Loucy (cell line): ENCODE results near the gene FBXL14.

Experiments
- H2AFZ ChIP-seq: fragments of 200-600 bp; sonication (generic); 2 replicates; pipeline ENCODE4 v1.6.0; 2016; ENCODE audit warnings: antibody characterized with exemption, mild to moderate bottlenecking, low read length, moderate library complexity
- H3F3A ChIP-seq: fragments of 200-600 bp; 2 replicates; pipeline ENCODE4 v1.6.0; 2016; ENCODE audit warnings: antibody characterized with exemption, low read depth, mild to moderate bottlenecking
- H3K27me3 ChIP-seq: fragments of 200-600 bp; sonication (generic); 2 replicates; pipeline ENCODE4 v1.6.1; 2014; ENCODE audit warnings: low read length, mild to moderate bottlenecking; ENCODE audit not compliant: insufficient read depth, poor library complexity, severe bottlenecking
- H3K36me3 ChIP-seq: fragments of 200-600 bp; sonication (generic); 2 replicates; pipeline ENCODE4 v1.6.1; 2016; ENCODE audit warnings: low read length; ENCODE audit not compliant: insufficient read depth
- H3K4me1 ChIP-seq: fragments of 200-600 bp; sonication (generic); 2 replicates; pipeline ENCODE4 v1.5.1; 2014; ENCODE audit warnings: low read length, mild to moderate bottlenecking; ENCODE audit not compliant: insufficient read depth, poor library complexity, severe bottlenecking
- H3K4me2 ChIP-seq: fragments of 200-600 bp; sonication (generic); 2 replicates; pipeline ENCODE4 v1.6.0; 2014; ENCODE audit warnings: antibody characterized with exemption, low read length, low read depth, mild to moderate bottlenecking; ENCODE audit not compliant: poor library complexity, severe bottlenecking
- H3K4me3 ChIP-seq: fragments of 200-600 bp; sonication (generic); 2 replicates; pipeline ENCODE4 v1.5.1; 2014; ENCODE audit warnings: low read length, mild to moderate bottlenecking, mixed read lengths; ENCODE audit not compliant: poor library complexity, severe bottlenecking
- H3K79me2 ChIP-seq: fragments of 200-600 bp; sonication (generic); 2 replicates; pipeline ENCODE4 v1.6.1; 2014; ENCODE audit warnings: low read length; ENCODE audit not compliant: insufficient read depth
- H3K9ac ChIP-seq: fragments of 200-600 bp; sonication (generic); 2 replicates; pipeline ENCODE4 v1.6.0; 2014; ENCODE audit warnings: mild to moderate bottlenecking, low read depth, low read length, moderate library complexity; ENCODE audit not compliant: poor library complexity, severe bottlenecking
- H3K9me2 ChIP-seq: fragments of 200-600 bp; sonication (generic); replicated peaks from 2 replicates; pipeline ENCODE4 v1.6.1; 2016; ENCODE audit warnings: low read depth, low read length, mixed read lengths
- H3K9me3 ChIP-seq: fragments of 200-600 bp; sonication (generic); 2 replicates; pipeline ENCODE4 v1.6.1; 2014; ENCODE audit warnings: mild to moderate bottlenecking, antibody characterized with exemption, low read length, low read depth; ENCODE audit not compliant: insufficient read depth
- H4K20me1 ChIP-seq: fragments of 200-600 bp; sonication (generic); 2 replicates; pipeline ENCODE4 v1.6.0; 2014; ENCODE audit warnings: antibody characterized with exemption, low read length, mild to moderate bottlenecking; ENCODE audit not compliant: insufficient read depth, poor library complexity, severe bottlenecking
- EZH2phosphoT487 ChIP-seq: fragments of 200-600 bp; IDR thresholded peaks from 2 replicates; pipeline ENCODE4 v1.6.1; 2018; ENCODE audit warnings: antibody characterized with exemption, mild to moderate bottlenecking, moderate library complexity, borderline replicate concordance
- TF ChIP-seq, protein P1 (sequence below): fragments of 200-600 bp; sonication (generic); conservative IDR thresholded peaks from 2 replicates; pipeline ENCODE4 v1.5.1; 2014; ENCODE audit warnings: mild to moderate bottlenecking, antibody characterized with exemption, low read length

Gene FBXL14

GRCh38 chr12:1528791-1529190 lies 65.6 kb downstream of the FBXL14 start:
- no peak overlapping the region for H2AFZ ChIP-seq
- no peak overlapping the region for H3K4me2 ChIP-seq
- H3K36me3 ChIP-seq: no peaks in the 10 kb centered on the region
- no peaks in the 10 kb centered on the region for H4K20me1 ChIP-seq
- H3K79me2 ChIP-seq: no peaks in the 10 kb centered on the region
- H3K9me3 ChIP-seq: no peaks in the 10 kb centered on the region
- no peak for TF ChIP-seq EZH2phosphoT487
- TF ChIP-seq, protein P1, sequence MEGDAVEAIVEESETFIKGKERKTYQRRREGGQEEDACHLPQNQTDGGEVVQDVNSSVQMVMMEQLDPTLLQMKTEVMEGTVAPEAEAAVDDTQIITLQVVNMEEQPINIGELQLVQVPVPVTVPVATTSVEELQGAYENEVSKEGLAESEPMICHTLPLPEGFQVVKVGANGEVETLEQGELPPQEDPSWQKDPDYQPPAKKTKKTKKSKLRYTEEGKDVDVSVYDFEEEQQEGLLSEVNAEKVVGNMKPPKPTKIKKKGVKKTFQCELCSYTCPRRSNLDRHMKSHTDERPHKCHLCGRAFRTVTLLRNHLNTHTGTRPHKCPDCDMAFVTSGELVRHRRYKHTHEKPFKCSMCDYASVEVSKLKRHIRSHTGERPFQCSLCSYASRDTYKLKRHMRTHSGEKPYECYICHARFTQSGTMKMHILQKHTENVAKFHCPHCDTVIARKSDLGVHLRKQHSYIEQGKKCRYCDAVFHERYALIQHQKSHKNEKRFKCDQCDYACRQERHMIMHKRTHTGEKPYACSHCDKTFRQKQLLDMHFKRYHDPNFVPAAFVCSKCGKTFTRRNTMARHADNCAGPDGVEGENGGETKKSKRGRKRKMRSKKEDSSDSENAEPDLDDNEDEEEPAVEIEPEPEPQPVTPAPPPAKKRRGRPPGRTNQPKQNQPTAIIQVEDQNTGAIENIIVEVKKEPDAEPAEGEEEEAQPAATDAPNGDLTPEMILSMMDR: no peak
- no peak overlapping the region for H3K9ac ChIP-seq
- peaks cover 18% of the 10 kb centered on the region for H3K4me1 ChIP-seq
- H3K9me2 ChIP-seq: no peaks in the 10 kb centered on the region
- H3K4me3 ChIP-seq: no peak overlapping the region
- no peaks in the 10 kb centered on the region for H3K27me3 ChIP-seq
- no peaks in the 10 kb centered on the region for H3F3A ChIP-seq

DNA sequence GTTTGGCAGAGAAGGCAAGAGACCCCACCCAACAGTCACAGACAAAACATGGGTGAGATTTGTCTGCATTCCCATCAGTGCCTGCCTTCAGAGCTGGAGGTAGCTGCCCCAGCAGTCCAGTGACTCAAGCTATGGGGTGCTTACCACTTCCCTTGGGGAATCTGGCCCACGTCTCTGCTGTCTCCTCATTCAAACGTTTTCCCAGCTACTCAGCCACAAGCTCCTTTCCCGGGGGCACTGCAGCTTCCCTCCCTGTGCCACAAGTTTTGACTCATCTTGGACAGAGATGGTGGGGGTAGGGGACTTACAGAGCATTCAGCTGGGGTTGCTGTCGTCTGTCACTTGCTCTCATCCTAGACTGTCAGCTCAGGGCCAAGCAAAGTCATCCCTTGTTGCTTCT lies 66.6 kb downstream of the FBXL14 start:
- Histone ChIP-seq H3K9me3 (no peaks in the 10 kb centered on the region), H3K4me1 (peaks cover 9% of the 10 kb centered on the region), H4K20me1 (no peaks in the 10 kb centered on the region), H3K9ac (no peak overlapping the region), H3K36me3 (no peaks in the 10 kb centered on the region), H3K9me2 (no peaks in the 10 kb centered on the region), H2AFZ (no peak overlapping the region), H3K79me2 (no peaks in the 10 kb centered on the region), H3K4me3 (no peak overlapping the region), H3K27me3 (no peaks in the 10 kb centered on the region), H3K4me2 (no peak overlapping the region), H3F3A (no peaks in the 10 kb centered on the region)
- no peak for TF ChIP-seq EZH2phosphoT487

DNA sequence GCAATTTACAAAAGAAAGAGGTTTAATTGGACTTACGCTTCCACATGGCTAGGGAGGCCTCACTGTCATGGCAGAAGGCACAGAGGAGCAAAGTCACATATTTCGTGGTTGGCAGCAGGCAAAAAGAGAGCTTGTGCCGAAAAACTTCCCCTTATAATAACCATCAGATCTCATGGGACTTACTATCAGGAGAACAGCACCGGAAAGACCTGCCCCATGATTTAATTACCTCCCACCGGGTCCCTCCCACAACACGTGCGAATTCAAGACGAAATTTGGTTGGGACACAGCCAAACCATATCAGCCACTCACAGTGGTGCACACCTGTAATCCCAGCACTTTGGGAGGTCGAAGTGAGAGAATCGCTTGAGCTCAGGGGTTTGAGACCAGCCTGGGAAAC lies 68.5 kb downstream of the FBXL14 start:
- H3K27me3 ChIP-seq: no peaks in the 10 kb centered on the region
- no peak overlapping the region for H3K4me2 ChIP-seq
- H2AFZ ChIP-seq: no peak overlapping the region

DNA sequence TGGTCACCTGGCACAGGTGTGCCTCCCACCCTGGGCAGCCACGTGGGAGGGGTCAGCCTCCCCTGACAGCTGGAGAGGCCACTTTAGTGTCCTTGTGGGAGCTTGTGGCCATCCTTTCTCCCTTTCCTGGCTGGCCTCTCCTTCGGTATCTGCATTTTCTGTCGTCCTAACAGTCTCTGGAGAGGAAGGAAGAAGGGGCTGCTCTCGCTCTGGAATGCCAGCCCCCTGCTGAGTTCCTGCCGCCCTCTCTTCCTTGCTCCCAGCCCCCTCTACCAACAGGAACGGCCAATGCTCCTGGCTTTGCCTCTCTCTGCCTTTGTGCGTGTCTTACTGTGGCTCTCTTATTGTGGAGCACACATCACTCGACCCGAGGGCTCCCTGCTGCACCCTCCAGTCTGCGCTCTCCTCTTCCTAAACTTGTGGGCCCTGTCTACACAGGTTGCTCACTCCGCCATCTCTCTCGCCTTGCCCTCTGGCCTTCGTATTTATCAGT lies 70.8 kb downstream of the FBXL14 start:
- no peak for TF ChIP-seq EZH2phosphoT487
- TF ChIP-seq, protein P1: no peak
- H3K79me2 ChIP-seq: no peaks in the 10 kb centered on the region
- H3F3A ChIP-seq: no peaks in the 10 kb centered on the region
- H2AFZ ChIP-seq: no peak overlapping the region
- no peak overlapping the region for H3K4me2 ChIP-seq
- H3K9ac ChIP-seq: no peak overlapping the region
- H3K9me2 ChIP-seq: no peaks in the 10 kb centered on the region
- H3K27me3 ChIP-seq: no peaks in the 10 kb centered on the region
- H3K9me3 ChIP-seq: no peaks in the 10 kb centered on the region
- H3K4me1 ChIP-seq: no peaks in the 10 kb centered on the region
- no peaks in the 10 kb centered on the region for H4K20me1 ChIP-seq
- no peak overlapping the region for H3K4me3 ChIP-seq
- H3K36me3 ChIP-seq: no peaks in the 10 kb centered on the region

More for the DNA sequence above, 68.5 kb downstream of the FBXL14 start:
- TF ChIP-seq, protein P1: no peak
- no peak for TF ChIP-seq EZH2phosphoT487
- H3K9ac ChIP-seq: no peak overlapping the region
- no peaks in the 10 kb centered on the region for H3F3A ChIP-seq
- H3K4me1 ChIP-seq: no peaks in the 10 kb centered on the region
- H3K79me2 ChIP-seq: no peaks in the 10 kb centered on the region
- no peaks in the 10 kb centered on the region for H4K20me1 ChIP-seq
- no peaks in the 10 kb centered on the region for H3K9me3 ChIP-seq
- no peaks in the 10 kb centered on the region for H3K9me2 ChIP-seq
- H3K36me3 ChIP-seq: no peaks in the 10 kb centered on the region
- H3K4me3 ChIP-seq: no peak overlapping the region
